GM23248 (cell line): ENCODE results near the gene NUP214. TPM values are rescaled to one million over a fixed set of nuclear protein-coding genes. Genes with fewer than 3 reads are reported as not detected.
"Not testable (repeated sequence)": the region's sequence is repeated elsewhere in the genome, so short reads cannot be mapped to it uniquely, and the experiment has no call there.

Source experiments
- DNase-seq: peaks from one replicate; pipeline ENCODE4 v3.0.0-alpha.2; 2015
- H2AFZ ChIP-seq: fragments of 200-600 bp; sonication (generic); 2 replicates; pipeline ENCODE4 v1.6.1; 2016; ENCODE audit warnings: antibody characterized with exemption
- H3F3A ChIP-seq: fragments of 200-600 bp; sonication (generic); 2 replicates; pipeline ENCODE4 v1.6.1; 2016; ENCODE audit warnings: mild to moderate bottlenecking, antibody characterized with exemption, mixed run types; ENCODE audit not compliant: insufficient read depth
- H3K27ac ChIP-seq: fragments of 200-600 bp; sonication (generic); 2 replicates; pipeline ENCODE4 v1.5.1; 2016; ENCODE audit warnings: mild to moderate bottlenecking
- H3K27me3 ChIP-seq: fragments of 200-600 bp; sonication (generic); replicated peaks from 2 replicates; pipeline ENCODE4 v1.6.1; 2016; ENCODE audit warnings: mild to moderate bottlenecking; ENCODE audit not compliant: insufficient read depth
- H3K36me3 ChIP-seq: fragments of 200-600 bp; sonication (generic); 2 replicates; pipeline ENCODE4 v1.6.1; 2016; ENCODE audit warnings: low read depth, mild to moderate bottlenecking
- H3K4me1 ChIP-seq: fragments of 200-600 bp; sonication (generic); 2 replicates; pipeline ENCODE4 v1.6.1; 2016; ENCODE audit warnings: mild to moderate bottlenecking; ENCODE audit not compliant: insufficient read depth
- H3K4me2 ChIP-seq: fragments of 200-600 bp; sonication (generic); one replicate; pipeline ENCODE4 v1.6.1; 2016; ENCODE audit warnings: mild to moderate bottlenecking; ENCODE audit not compliant: unreplicated experiment
- H3K4me3 ChIP-seq: fragments of 200-600 bp; sonication (generic); 2 replicates; pipeline ENCODE4 v1.5.1; 2016; ENCODE audit warnings: mild to moderate bottlenecking
- H3K79me2 ChIP-seq: fragments of 200-600 bp; sonication (generic); 2 replicates; pipeline ENCODE4 v1.6.1; 2016; ENCODE audit warnings: mild to moderate bottlenecking; ENCODE audit not compliant: insufficient read depth
- H3K9ac ChIP-seq: fragments of 200-600 bp; sonication (generic); 2 replicates; pipeline ENCODE4 v1.6.1; 2016; ENCODE audit warnings: mild to moderate bottlenecking
- H3K9me2 ChIP-seq: fragments of 200-600 bp; sonication (generic); 2 replicates; pipeline ENCODE4 v1.6.1; 2016; ENCODE audit warnings: mixed run types, mild to moderate bottlenecking, moderate library complexity; ENCODE audit not compliant: insufficient read depth
- H3K9me3 ChIP-seq: fragments of 200-600 bp; sonication (generic); one replicate; pipeline ENCODE4 v1.6.1; 2017; ENCODE audit warnings: low read depth
- H4K20me1 ChIP-seq: fragments of 200-600 bp; sonication (generic); 2 replicates; pipeline ENCODE4 v1.6.0; 2016; ENCODE audit not compliant: insufficient read depth
- EZH2 ChIP-seq: fragments of 200-600 bp; sonication (generic); IDR thresholded peaks from 2 replicates; pipeline ENCODE4 v1.6.1; 2018; ENCODE audit warnings: antibody characterized with exemption, mild to moderate bottlenecking; ENCODE audit not compliant: insufficient read depth, poor library complexity, severe bottlenecking
- EZH2phosphoT487 ChIP-seq: fragments of 200-600 bp; sonication (generic); IDR thresholded peaks from 2 replicates; pipeline ENCODE4 v1.6.1; 2018; ENCODE audit warnings: antibody characterized with exemption, moderate library complexity, mild to moderate bottlenecking, low read depth; ENCODE audit not compliant: insufficient read depth
- WGBS, 2 experiments: methylation state at CpG; one replicate each; pipeline ENCODE4 v1.1.6; 2015 to 2017; ENCODE audit warnings: low lambda C conversion rate in 2 of 2, low coverage in 1 of 2; ENCODE audit errors: missing lambda C conversion rate in 2 of 2; 5-methylcytosine and 5-hydroxymethylcytosine counted together
- in situ Hi-C: fragments of 300-500 bp; cut with MboI; formaldehyde crosslinking; loops from 2 replicates; pipeline ENCODE4 v1.15.0; 2020
- polyA plus RNA-seq: library from polyadenylated mRNA; unstranded; fragments of >200 nt; fragmentation: Nextera tagmentation; extraction: Ambion mirVana; gene quantifications from 2 replicates; pipeline ENCODE4 v1.2.1, GENCODE V29; 2016
- total RNA-seq: library from RNA; depleted of rRNA; stranded (reverse); fragments of >200 nt; shearing (Covaris generic); gene quantifications from 2 replicates; pipeline ENCODE4 v1.2.3, GENCODE V29; 2014

NUP214 gene
- total and polyA plus RNA-seq, 2 experiments from 2014 or later = 13.1 to 14.3 TPM

- no peak overlapping the region for H2AFZ ChIP-seq
- no peaks in the 10 kb centered on the region for H3K9me2 ChIP-seq
- in situ Hi-C loops = no loop called here
- no peaks in the 10 kb centered on the region for H3K36me3 ChIP-seq
- WGBS, 2 experiments = 82 to 89% methylated on average over 6 of the region's 6 CpGs
- H3K27me3 ChIP-seq = no peaks in the 10 kb centered on the region
- no peak overlapping the region for H3K9ac ChIP-seq
- H3K79me2 ChIP-seq = no peaks in the 10 kb centered on the region
- no peaks in the 10 kb centered on the region for H4K20me1 ChIP-seq
- no peak overlapping the region for H3K27ac ChIP-seq
- H3F3A ChIP-seq = no peaks in the 10 kb centered on the region
- no peak overlapping the region for H3K4me3 ChIP-seq
- no peaks in the 10 kb centered on the region for H3K9me3 ChIP-seq
- H3K4me1 ChIP-seq = no peaks in the 10 kb centered on the region
- no peak overlapping the region for H3K4me2 ChIP-seq
- DNase-seq = no peak
- no peak for TF ChIP-seq EZH2phosphoT487
- TF ChIP-seq EZH2 = no peak
Observed at GRCh38 chr9:131263701-131264100, 138.3 kb downstream of the NUP214 start.

GRCh38 chr9:131264231-131264630, 138.8 kb downstream of the NUP214 start:
- Histone ChIP-seq H3K4me1 (no peaks in the 10 kb centered on the region), H3K4me2 (no peak overlapping the region), H3K36me3 (no peaks in the 10 kb centered on the region), H4K20me1 (no peaks in the 10 kb centered on the region), H3K9me2 (no peaks in the 10 kb centered on the region), H2AFZ (no peak overlapping the region), H3F3A (no peaks in the 10 kb centered on the region), H3K9ac (no peak overlapping the region), H3K4me3 (no peak overlapping the region), H3K27ac (no peak overlapping the region), H3K27me3 (no peaks in the 10 kb centered on the region), H3K9me3 (no peaks in the 10 kb centered on the region), H3K79me2 (no peaks in the 10 kb centered on the region)
- WGBS, 2 experiments = 68% methylated on average over 11 of the region's 11 CpGs
- no peak for DNase-seq
- TF ChIP-seq EZH2 = no peak
- TF ChIP-seq EZH2phosphoT487 = no peak
- in situ Hi-C loops = no loop called here

DNA sequence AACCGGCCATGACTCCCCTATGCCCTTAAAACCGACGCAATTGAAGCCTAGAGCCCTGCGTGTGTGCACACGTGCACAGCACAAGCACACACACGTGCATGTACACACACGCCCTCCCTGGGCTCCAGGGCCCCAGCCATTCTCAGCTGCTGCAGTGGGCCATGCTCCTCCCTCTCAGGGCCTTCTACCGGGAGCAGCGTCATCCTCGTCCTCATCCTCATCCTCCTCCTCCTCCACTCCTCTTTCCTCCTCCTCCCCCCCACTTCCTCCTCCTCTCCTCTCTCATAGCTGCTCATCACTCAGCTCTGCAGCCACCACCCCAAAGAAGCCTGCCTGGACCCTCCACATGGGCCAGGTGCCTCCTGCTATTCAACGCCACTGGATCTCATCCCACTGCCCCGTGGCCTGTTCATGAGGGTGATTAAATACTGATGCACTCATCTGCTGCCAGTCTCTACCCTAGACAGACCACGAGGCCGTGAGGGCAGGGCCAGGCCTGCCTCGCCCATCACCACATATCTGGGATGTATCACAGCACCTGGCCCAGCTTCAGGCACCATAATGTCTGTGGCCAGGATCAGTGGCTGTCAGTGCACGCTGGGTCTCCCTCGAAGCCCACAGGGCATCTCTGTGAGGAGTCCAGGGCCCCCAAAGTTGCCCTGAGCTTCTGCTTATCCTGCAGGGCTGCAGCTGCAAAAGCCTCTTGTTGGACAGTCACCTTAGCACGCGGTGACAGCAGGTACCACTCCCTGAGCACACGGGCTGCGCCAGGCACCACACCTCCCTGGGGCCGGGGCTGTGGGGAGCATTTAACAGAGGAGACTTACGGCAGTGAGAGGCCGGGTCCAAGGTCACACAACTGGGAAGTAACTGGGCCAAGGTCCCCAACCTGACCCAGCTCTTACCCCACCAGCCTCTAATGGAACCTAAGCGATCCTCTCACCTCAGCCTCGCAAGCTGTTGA, 141.2 kb downstream of the NUP214 start:
- no peak overlapping the region for H3K4me3 ChIP-seq
- no peak for DNase-seq
- no peak overlapping the region for H3K9ac ChIP-seq

DNA sequence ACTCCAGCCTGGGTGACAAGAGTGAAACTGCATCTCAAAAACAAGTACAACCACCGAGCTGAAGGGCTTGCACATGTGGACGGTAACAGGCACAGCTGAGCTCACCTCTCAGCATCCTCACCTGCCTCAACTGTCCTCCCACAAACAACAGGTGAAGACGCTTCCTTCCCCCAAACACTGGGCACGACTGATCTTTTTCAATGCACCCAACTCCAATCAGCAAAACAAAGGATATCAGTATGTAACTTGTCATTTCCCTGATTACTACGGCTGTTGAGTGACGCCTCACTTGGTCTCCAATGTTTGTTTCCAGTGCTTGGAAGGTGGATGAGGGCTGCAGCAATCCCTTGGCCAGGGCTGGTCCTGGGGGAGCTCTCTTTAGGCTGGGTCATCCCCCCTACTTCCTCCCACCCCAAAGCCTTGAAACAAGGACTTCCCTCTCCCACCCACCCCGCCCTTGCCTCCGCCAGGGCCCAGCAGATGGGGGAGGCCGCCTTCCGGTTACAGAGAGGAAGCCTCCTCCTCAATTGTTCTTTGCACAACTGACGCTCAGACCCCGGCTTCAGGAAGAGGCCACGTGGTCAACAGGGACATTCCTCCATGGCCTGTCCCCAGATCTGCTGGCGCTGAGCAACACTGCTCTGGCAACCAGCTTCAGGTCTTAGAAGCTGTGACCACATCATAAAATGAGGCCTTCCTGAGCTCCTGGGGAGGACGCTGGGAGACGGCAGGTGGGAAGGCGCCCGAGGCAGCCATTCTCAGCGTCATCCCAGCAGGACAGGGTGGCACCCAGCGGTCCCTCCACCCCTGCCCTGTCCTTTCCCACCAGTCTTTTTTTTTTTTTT, 145.0 kb downstream of the NUP214 start:
- Histone ChIP-seq H4K20me1 (no peaks in the 10 kb centered on the region), H3K9me3 (no peaks in the 10 kb centered on the region), H3K4me3 (no peak overlapping the region), H3K9ac (no peak overlapping the region), H3K27me3 (no peaks in the 10 kb centered on the region), H2AFZ (no peak overlapping the region), H3K79me2 (no peaks in the 10 kb centered on the region), H3F3A (no peaks in the 10 kb centered on the region), H3K4me2 (no peak overlapping the region), H3K27ac (no peak overlapping the region), H3K36me3 (no peaks in the 10 kb centered on the region), H3K4me1 (no peaks in the 10 kb centered on the region), H3K9me2 (no peaks in the 10 kb centered on the region)
- in situ Hi-C loops = no loop called here
- DNase-seq = no peak
- WGBS, 2 experiments = 80 to 83% methylated on average over 18 to 20 of the region's 20 CpGs
- TF ChIP-seq EZH2phosphoT487 (no peak), EZH2 (no peak)

More for the DNA sequence above, 141.2 kb downstream of the NUP214 start:
- Histone ChIP-seq H3K27ac (no peak overlapping the region), H3K79me2 (no peaks in the 10 kb centered on the region), H3K9me2 (no peaks in the 10 kb centered on the region), H3K4me2 (no peak overlapping the region), H3K9me3 (no peaks in the 10 kb centered on the region), H3K27me3 (no peaks in the 10 kb centered on the region), H4K20me1 (no peaks in the 10 kb centered on the region), H2AFZ (no peak overlapping the region), H3K36me3 (no peaks in the 10 kb centered on the region), H3F3A (no peaks in the 10 kb centered on the region), H3K4me1 (no peaks in the 10 kb centered on the region)
- no peak for TF ChIP-seq EZH2phosphoT487
- no peak for TF ChIP-seq EZH2
- WGBS, 2 experiments = 80 to 81% methylated on average over 26 of the region's 26 CpGs
- in situ Hi-C loops = no loop called here

- H3K27ac ChIP-seq, H3K4me1 ChIP-seq, H3K9me3 ChIP-seq, H3K4me2 ChIP-seq, H3K36me3 ChIP-seq, H3K9me2 ChIP-seq, H3F3A ChIP-seq, H2AFZ ChIP-seq, H4K20me1 ChIP-seq, H3K9ac ChIP-seq, H3K4me3 ChIP-seq, DNase-seq, in situ Hi-C loops, H3K79me2 ChIP-seq, H3K27me3 ChIP-seq: not testable (repeated sequence)
- WGBS, 2 experiments = 93 to 94% methylated on average over 1 of the region's 1 CpG
Observed at GRCh38 chr9:131271016-131271273, 145.6 kb downstream of the NUP214 start.
